Astrocyte (in vitro differentiated cells and primary cell): Measurements from ENCODE around the gene CERCAM. TPM values are rescaled to one million over a fixed set of nuclear protein-coding genes. Genes with fewer than 3 reads are reported as not detected.

ENCODE experiments used
- DNase-seq: peaks from one replicate; pipeline ENCODE4 v3.0.0-alpha.2; 2010; ENCODE audit warnings: low read depth
- FAIRE-seq: peaks from 2 replicates; lab custom pipeline; 2011; peaks lifted over from hg19 to GRCh38; lab: Jason Lieb, UNC
- H2AFZ ChIP-seq: 2 replicates; pipeline ENCODE4 v1.6.0; 2012; ENCODE audit warnings: low read depth, low read length, inconsistent platforms
- H3K27ac ChIP-seq: 2 replicates; pipeline ENCODE4 v1.5.1; 2011; ENCODE audit warnings: low read depth, low read length, inconsistent platforms
- H3K27me3 ChIP-seq: 2 replicates; pipeline ENCODE4 v1.6.0; 2011; ENCODE audit warnings: low read length, inconsistent platforms; ENCODE audit not compliant: insufficient read depth
- H3K36me3 ChIP-seq: 2 replicates; pipeline ENCODE4 v1.5.1; 2011; ENCODE audit warnings: low read length, inconsistent platforms; ENCODE audit not compliant: insufficient read depth
- H3K4me1 ChIP-seq: 2 replicates; pipeline ENCODE4 v1.5.1; 2011; ENCODE audit warnings: low read length, inconsistent platforms; ENCODE audit not compliant: insufficient read depth
- H3K4me2 ChIP-seq: 2 replicates; pipeline ENCODE4 v1.6.0; 2012; ENCODE audit warnings: low read length, inconsistent platforms
- H3K4me3 ChIP-seq: 2 replicates; pipeline ENCODE4 v1.5.1; 2011; ENCODE audit warnings: low read depth, mild to moderate bottlenecking, low read length, inconsistent platforms; ENCODE audit not compliant: insufficient read depth
- H3K79me2 ChIP-seq: 2 replicates; pipeline ENCODE4 v1.6.0; 2012; ENCODE audit warnings: mild to moderate bottlenecking, low read length, inconsistent platforms; ENCODE audit not compliant: insufficient read depth
- H3K9ac ChIP-seq: 2 replicates; pipeline ENCODE4 v1.6.0; 2012; ENCODE audit warnings: mild to moderate bottlenecking, low read length, inconsistent platforms
- H3K9me3 ChIP-seq: 2 replicates; pipeline ENCODE4 v1.5.1; 2012; ENCODE audit warnings: low read depth, mild to moderate bottlenecking, low read length, inconsistent platforms; ENCODE audit not compliant: insufficient read depth
- H4K20me1 ChIP-seq: 2 replicates; pipeline ENCODE4 v1.6.0; 2012; ENCODE audit warnings: low read length, inconsistent platforms; ENCODE audit not compliant: insufficient read depth
- H3K27ac Mint-ChIP-seq: one replicate; pipeline ENCODE4 v1.8.0; 2021; ENCODE audit warnings: mild to moderate bottlenecking, mixed read lengths; ENCODE audit not compliant: unreplicated experiment
- H3K27me3 Mint-ChIP-seq: one replicate; pipeline ENCODE4 v1.8.0; 2021; ENCODE audit warnings: low read depth, mixed read lengths; ENCODE audit not compliant: unreplicated experiment
- H3K36me3 Mint-ChIP-seq: one replicate; pipeline ENCODE4 v1.8.0; 2021; ENCODE audit warnings: low read depth, mixed read lengths; ENCODE audit not compliant: unreplicated experiment
- H3K4me1 Mint-ChIP-seq: one replicate; pipeline ENCODE4 v1.8.0; 2021; ENCODE audit warnings: low read depth, mixed read lengths; ENCODE audit not compliant: unreplicated experiment
- H3K4me3 Mint-ChIP-seq: one replicate; pipeline ENCODE4 v1.8.0; 2021; ENCODE audit warnings: mild to moderate bottlenecking, moderate library complexity, mixed read lengths; ENCODE audit not compliant: unreplicated experiment
- H3K9me3 Mint-ChIP-seq: one replicate; pipeline ENCODE4 v1.8.0; 2021; ENCODE audit warnings: mild to moderate bottlenecking, mixed read lengths; ENCODE audit not compliant: unreplicated experiment
- EZH2 ChIP-seq: IDR thresholded peaks from 2 replicates; pipeline ENCODE4 v1.6.1; 2012; ENCODE audit warnings: mild to moderate bottlenecking, low read length, inconsistent platforms; ENCODE audit not compliant: insufficient read depth
- total RNA-seq: library from RNA; stranded (reverse); gene quantifications from 2 replicates; pipeline ENCODE4 v1.2.1, GENCODE V29; 2021
- TF ChIP-seq, protein P1 (sequence below): IDR thresholded peaks from 2 replicates; pipeline ENCODE4 v1.5.1; 2011; ENCODE audit warnings: low read depth, mild to moderate bottlenecking, inconsistent platforms, low read length, moderate library complexity; ENCODE audit not compliant: insufficient read depth

The CERCAM gene
- total RNA-seq, 1 donor from 2014 or later, result 66.1 TPM

DNA sequence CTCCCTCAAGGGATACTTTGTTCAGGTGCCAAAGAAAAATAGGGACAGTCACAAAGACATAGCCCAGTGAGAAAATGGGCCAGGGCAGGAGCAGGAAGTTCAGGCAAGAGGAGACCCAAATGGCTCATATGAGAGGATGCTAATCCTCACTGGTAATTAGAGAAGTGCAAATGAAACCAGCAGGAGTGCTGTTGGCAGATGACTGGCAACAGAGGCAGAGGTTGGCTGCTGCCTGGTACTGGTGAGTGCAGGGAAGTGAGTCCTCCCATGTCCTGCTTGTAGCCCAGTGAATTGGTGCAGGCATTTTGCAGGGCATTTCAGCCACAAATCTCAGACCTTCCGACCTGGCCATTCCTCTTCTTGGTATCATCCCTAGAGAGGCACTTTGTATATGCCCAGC, 58.6 kb downstream of the CERCAM start:
- Mint-ChIP-seq H3K9me3 (no peaks in the 10 kb centered on the region), H3K27ac (no peak overlapping the region), H3K4me1 (no peaks in the 10 kb centered on the region), H3K27me3 (no peaks in the 10 kb centered on the region), H3K36me3 (peaks cover 28% of the 10 kb centered on the region), H3K4me3 (no peak overlapping the region)
- Histone ChIP-seq H3K9me3 (no peaks in the 10 kb centered on the region), H3K79me2 (no peaks in the 10 kb centered on the region), H2AFZ (no peak overlapping the region), H3K9ac (no peak overlapping the region), H4K20me1 (no peaks in the 10 kb centered on the region), H3K27me3 (no peaks in the 10 kb centered on the region), H3K36me3 (peaks cover 33% of the 10 kb centered on the region), H3K27ac (no peak overlapping the region), H3K4me2 (no peak overlapping the region), H3K4me1 (no peaks in the 10 kb centered on the region), H3K4me3 (no peak overlapping the region)
- TF ChIP-seq, protein P1, sequence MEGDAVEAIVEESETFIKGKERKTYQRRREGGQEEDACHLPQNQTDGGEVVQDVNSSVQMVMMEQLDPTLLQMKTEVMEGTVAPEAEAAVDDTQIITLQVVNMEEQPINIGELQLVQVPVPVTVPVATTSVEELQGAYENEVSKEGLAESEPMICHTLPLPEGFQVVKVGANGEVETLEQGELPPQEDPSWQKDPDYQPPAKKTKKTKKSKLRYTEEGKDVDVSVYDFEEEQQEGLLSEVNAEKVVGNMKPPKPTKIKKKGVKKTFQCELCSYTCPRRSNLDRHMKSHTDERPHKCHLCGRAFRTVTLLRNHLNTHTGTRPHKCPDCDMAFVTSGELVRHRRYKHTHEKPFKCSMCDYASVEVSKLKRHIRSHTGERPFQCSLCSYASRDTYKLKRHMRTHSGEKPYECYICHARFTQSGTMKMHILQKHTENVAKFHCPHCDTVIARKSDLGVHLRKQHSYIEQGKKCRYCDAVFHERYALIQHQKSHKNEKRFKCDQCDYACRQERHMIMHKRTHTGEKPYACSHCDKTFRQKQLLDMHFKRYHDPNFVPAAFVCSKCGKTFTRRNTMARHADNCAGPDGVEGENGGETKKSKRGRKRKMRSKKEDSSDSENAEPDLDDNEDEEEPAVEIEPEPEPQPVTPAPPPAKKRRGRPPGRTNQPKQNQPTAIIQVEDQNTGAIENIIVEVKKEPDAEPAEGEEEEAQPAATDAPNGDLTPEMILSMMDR, result no peak
- no peak for TF ChIP-seq EZH2
- FAIRE-seq, result no peak
- DNase-seq, result no peak

DNA sequence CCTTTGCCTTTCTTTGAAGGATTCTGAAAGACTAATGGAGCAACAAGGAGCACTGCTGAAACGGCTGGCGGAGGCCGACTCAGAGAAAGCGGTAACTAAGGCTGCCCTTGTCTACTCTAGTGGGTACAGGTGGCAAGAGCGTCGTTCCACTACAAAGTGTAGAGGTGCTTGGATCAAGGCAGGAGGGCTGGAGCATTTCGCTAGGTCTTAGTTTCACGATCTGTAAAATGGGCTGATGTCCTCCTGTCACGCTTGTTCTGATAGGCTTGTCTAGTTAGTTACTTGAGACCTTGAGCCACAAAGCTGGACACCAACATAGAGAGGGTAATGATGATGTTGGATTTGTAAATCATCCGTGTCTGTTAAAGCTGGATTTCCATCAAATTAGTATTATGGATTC, 60.9 kb downstream of the CERCAM start:
- no peaks in the 10 kb centered on the region for H3K27me3 Mint-ChIP-seq
- no peaks in the 10 kb centered on the region for H3K4me1 ChIP-seq
- no peaks in the 10 kb centered on the region for H3K4me1 Mint-ChIP-seq
- no peak for DNase-seq
- H2AFZ ChIP-seq, result no peak overlapping the region
- H3K4me3 Mint-ChIP-seq, result no peak overlapping the region
- H3K27ac ChIP-seq, result no peak overlapping the region
- no peaks in the 10 kb centered on the region for H3K79me2 ChIP-seq
- H3K36me3 Mint-ChIP-seq, result peaks cover 34% of the 10 kb centered on the region
- H3K27me3 ChIP-seq, result no peaks in the 10 kb centered on the region
- H3K4me3 ChIP-seq, result no peak overlapping the region
- no peak overlapping the region for H3K4me2 ChIP-seq
- no peak for TF ChIP-seq EZH2
- TF ChIP-seq, protein P1, result no peak
- H3K9ac ChIP-seq, result no peak overlapping the region
- no peaks in the 10 kb centered on the region for H4K20me1 ChIP-seq
- H3K27ac Mint-ChIP-seq, result no peak overlapping the region
- H3K36me3 ChIP-seq, result peaks cover 42% of the 10 kb centered on the region
- FAIRE-seq, result no peak
- no peaks in the 10 kb centered on the region for H3K9me3 Mint-ChIP-seq
- H3K9me3 ChIP-seq, result no peaks in the 10 kb centered on the region

- Mint-ChIP-seq H3K9me3 (no peaks in the 10 kb centered on the region), H3K36me3 (peaks cover 36% of the 10 kb centered on the region), H3K4me1 (no peaks in the 10 kb centered on the region), H3K27ac (no peak overlapping the region), H3K4me3 (no peak overlapping the region), H3K27me3 (no peaks in the 10 kb centered on the region)
- Histone ChIP-seq H3K4me1 (no peaks in the 10 kb centered on the region), H3K4me3 (no peak overlapping the region), H3K27me3 (no peaks in the 10 kb centered on the region), H2AFZ (no peak overlapping the region), H3K27ac (no peak overlapping the region), H3K79me2 (no peaks in the 10 kb centered on the region), H4K20me1 (no peaks in the 10 kb centered on the region), H3K9me3 (no peaks in the 10 kb centered on the region), H3K36me3 (peaks cover 44% of the 10 kb centered on the region), H3K4me2 (no peak overlapping the region), H3K9ac (no peak overlapping the region)
- DNase-seq, result no peak
- FAIRE-seq, result no peak
- TF ChIP-seq, protein P1, result no peak
- no peak for TF ChIP-seq EZH2
These were observed 61.5 kb downstream of the CERCAM start for GRCh38 chr9:128482186-128482585.
